Vagina (tissue), 2 donors: ENCODE measurements around the gene KIAA1671.

Source experiments
- CTCF ChIP-seq, 3 experiments: fragments of 450-650 bp in 2 of 3; fragments of 200-600 bp in 1 of 3; sonication (generic) in 1 of 3; IDR thresholded peaks; one replicate each; pipeline ENCODE4 v1.5.1; 2017 to 2019; ENCODE audit warnings: antibody characterized with exemption in 3 of 3, mild to moderate bottlenecking in 2 of 3, moderate library complexity in 2 of 3
- POLR2AphosphoS5 ChIP-seq, 2 donors: sonication (generic); formaldehyde crosslinking; IDR thresholded peaks; one replicate each; pipeline ENCODE4 v1.9.0; 2017; ENCODE audit warnings: antibody characterized with exemption in 2 of 2, mild to moderate bottlenecking in 2 of 2, low read depth in 1 of 2; ENCODE audit not compliant: insufficient read depth in 1 of 2

DNA sequence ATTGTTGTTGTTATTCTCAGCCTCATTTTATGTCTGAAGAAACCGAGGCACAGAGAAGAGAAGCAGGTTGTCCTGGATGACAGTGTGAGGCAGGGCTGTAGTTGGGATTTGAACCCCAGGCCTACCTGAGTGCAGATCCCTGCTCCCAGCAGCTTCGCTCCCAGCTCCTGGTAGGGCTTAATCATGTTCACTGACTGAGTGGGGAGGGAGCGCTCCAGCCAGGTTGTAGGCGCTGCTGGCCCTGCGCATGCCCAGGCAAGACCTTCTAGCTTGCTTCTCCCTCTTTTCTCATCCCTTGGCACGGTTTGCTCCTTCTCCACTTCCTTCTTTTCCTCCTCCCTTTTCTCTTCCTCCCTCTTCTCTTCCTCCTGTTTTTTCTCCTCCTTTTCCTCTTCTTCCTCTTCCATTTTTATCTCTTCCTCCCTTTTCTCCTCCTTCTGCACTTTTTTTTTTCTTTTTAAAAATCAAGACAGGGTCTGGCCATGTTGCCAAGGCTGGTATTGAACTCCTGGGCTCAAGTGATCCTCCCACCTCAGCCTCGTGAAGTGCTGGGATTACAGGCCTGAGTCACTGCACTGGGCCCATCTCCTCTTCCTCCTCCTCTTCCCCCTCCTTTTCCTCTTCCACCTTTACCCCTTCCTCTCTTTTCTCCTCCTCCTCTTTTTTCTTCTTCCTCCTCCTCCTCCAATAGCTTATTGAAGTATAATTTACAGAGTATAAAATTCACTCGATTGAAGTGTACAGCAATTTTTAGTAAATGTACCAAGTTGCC, 109.3 kb downstream of the KIAA1671 start:
- no peak for TF ChIP-seq CTCF (IDR thresholded peaks at IDR 0.05)
- no peak for TF ChIP-seq POLR2AphosphoS5 (IDR thresholded peaks at IDR 0.05; ENCODE audit: insufficient read depth in 1 of 2, low read depth in 1 of 2)
